IgD-negative memory B cell (primary cell): Measurements from ENCODE around the gene FBLN1. TPM values are rescaled to one million over a fixed set of nuclear protein-coding genes. Genes with fewer than 3 reads are reported as not detected.

ENCODE experiments used
- H3K27ac Mint-ChIP-seq, 3 donors: one replicate each; pipeline ENCODE4 v1.8.0; 2020 to 2022; ENCODE audit warnings: mild to moderate bottlenecking in 3 of 3, mixed read lengths in 3 of 3, moderate library complexity in 1 of 3
- H3K27me3 Mint-ChIP-seq: one replicate; pipeline ENCODE4 v1.8.0; 2021; ENCODE audit warnings: mixed read lengths
- H3K36me3 Mint-ChIP-seq: one replicate; pipeline ENCODE4 v1.8.0; 2020; ENCODE audit warnings: mild to moderate bottlenecking, mixed read lengths
- H3K4me1 Mint-ChIP-seq, 3 donors: one replicate each; pipeline ENCODE4 v1.8.0; 2020 to 2022; ENCODE audit warnings: mixed read lengths in 3 of 3, mild to moderate bottlenecking in 1 of 3
- H3K4me3 Mint-ChIP-seq, 4 donors: one replicate each; pipeline ENCODE4 v1.8.0; 2020 to 2022; ENCODE audit warnings: mild to moderate bottlenecking in 4 of 4, mixed read lengths in 4 of 4, moderate library complexity in 3 of 4
- H3K9me3 Mint-ChIP-seq, 3 donors: one replicate each; pipeline ENCODE4 v1.8.0; 2020 to 2021; ENCODE audit warnings: mixed read lengths in 3 of 3, mild to moderate bottlenecking in 1 of 3
- polyA plus RNA-seq: library from polyadenylated mRNA; unstranded; fragments of 300-500 nt; fragmentation: Illumina TruSeq; gene quantifications from one replicate; pipeline ENCODE4 v1.2.3, GENCODE V29; 2021

FBLN1 gene
- polyA plus RNA-seq, 1 donor from 2014 or later = not detected

DNA sequence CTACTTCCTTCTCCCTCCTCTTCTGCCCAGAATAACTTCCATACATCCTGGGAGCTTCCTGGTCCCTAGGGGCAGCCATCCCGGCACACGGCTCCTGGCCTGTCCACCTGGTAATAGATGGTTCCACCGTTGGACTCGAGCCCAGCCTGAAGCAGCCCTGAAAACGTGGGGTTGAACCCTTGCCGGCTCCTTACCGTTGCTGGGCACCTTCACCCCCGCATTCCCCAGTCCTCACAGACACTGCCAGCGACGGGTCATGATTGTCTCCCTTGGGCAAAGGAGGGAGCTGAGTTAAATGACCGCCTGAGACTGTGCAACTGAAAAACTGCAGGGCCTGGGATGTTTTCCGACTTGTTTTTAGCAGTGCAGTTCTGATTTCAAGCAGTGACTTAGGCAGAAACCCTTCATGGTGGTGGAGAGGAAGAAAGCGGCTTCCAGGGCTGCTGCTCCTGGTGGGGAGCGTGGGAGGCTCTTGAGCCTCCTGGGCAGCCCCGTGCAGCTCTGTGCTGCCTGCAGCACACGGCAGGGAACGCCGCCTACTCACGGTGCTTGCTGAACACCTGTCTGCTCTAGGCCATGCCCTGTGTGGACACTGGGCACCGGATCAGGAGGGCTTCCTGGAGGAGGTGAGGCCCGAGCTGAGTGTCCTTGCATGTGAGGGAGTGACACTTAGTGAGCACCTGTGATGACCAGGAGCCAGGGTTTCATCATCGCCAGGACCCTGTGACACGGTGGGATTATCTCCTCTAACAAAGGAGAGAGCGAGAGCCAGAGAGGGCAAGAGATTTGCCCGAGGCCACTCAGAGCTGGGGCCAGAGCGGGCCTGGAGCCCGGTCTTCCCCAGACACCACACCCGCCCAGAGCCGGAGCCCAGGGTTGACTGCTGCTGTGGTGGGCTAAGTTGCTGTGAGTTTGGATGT lies 77.4 kb downstream of the FBLN1 start:
- Mint-ChIP-seq H3K27ac (no peak overlapping the region), H3K27me3 (peaks cover 12% of the 10 kb centered on the region), H3K36me3 (peaks cover 2% of the 10 kb centered on the region), H3K4me1 (peaks cover 5 to 8% (median 8%) of the 10 kb centered on the region in 3 donors), H3K4me3 (no peak overlapping the region), H3K9me3 (peaks cover 3 to 11% (median 3%) of the 10 kb centered on the region in 3 donors)

DNA sequence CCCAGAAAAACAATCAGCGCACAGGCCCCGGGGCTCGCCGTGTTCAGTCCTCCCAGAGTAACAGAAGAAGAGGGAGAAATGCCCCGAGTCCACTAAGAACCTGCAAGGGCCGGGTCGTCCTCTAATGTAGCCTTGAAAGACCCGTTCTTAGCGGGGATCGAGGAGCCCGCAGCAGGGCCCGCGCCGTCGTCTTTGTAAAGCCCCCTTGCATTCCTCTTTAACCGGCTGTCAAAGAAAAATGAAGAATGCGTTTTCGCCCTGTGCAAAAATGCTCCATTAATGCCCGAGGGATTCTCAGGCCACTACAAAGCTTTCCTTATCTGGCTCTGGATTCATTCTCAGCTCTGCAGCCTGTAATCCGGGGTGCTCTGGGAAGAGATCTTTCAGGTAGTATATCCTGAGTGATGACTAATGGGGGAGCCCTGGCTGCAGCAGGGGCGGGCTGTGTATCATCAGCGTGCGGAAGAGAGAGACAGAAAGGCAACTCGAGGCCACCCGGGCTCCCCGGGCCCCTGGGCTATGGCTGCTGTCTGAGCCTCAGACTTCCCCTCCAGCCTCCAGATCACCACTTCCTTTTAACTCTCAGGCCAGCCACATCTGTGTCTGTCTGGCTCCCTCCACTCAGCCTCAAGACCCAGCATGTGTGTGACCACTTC lies 78.2 kb downstream of the FBLN1 start:
- Mint-ChIP-seq H3K4me3 (no peak overlapping the region), H3K27ac (no peak overlapping the region), H3K9me3 (peaks cover 3 to 11% (median 3%) of the 10 kb centered on the region in 3 donors), H3K4me1 (peaks cover 5 to 8% (median 8%) of the 10 kb centered on the region in 3 donors), H3K27me3 (peaks cover 7% of the 10 kb centered on the region), H3K36me3 (peaks cover 2% of the 10 kb centered on the region)

DNA sequence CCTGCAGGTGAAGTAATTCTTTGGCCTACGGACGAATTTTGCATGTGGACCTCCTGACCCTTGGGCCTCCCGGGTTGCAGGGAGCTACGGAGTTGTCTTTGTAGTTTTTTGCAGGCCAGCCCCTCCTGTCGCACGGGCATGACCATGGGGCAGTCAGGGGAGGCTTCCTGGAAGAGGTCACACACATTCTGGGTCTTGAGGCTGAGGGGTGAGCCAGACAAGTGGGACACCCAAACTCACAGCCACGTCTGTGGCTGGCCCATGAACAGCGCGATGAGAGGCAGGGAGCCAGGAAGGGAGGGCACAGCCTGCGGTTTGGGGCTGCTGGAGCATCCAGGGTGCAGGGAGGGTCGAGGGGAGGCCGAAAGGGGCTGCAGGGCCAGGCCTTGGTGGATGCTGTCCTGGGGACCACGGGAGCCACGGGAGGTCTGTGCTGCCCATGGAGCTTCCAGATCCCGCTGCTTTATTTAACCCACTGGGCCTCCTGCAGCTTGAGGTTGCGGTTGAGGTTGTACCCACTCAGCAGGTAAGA lies 78.9 kb downstream of the FBLN1 start:
- Mint-ChIP-seq H3K36me3 (peaks cover 2% of the 10 kb centered on the region), H3K4me3 (peak overlapping the region in 2 of 4 donors; percentile 27 to 75), H3K4me1 (peaks cover 5 to 8% (median 8%) of the 10 kb centered on the region in 3 donors), H3K9me3 (peaks cover 3 to 11% (median 3%) of the 10 kb centered on the region in 3 donors), H3K27ac (no peak overlapping the region), H3K27me3 (peaks cover 3% of the 10 kb centered on the region)

DNA sequence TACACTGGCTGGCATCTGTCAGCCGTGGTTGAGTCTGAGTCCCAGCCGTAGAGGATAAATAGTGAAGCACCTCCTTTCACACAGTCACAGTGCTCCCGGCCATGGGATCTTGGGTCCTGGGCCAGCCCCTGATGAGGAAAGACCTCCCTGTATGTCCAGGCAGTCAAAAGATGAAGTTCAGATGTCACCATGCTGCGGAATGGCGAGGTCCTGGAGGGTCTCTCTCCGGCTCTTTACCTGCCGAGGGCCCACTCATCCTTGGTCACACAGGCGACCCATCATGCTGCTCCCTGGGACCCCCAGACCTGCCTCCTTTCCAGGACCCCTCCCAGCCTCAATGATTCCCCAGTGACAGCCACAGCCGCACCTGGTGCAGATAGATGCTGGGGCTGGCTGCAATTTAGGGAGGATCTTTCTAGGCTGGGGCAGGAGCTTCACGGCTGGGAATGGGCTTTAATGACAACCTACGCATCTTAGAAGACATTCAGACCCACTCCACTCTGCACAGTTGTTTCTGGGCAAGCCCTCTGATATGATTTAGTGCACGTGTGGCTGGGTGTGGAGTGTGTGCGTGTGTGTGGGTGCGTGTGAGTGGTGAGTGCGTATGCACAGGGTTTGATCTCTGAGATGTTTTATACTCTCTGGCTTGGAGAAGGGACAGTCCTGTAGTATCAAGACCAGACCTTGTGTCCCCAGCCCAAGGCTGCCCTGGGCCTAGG lies 79.7 kb downstream of the FBLN1 start:
- H3K4me1 Mint-ChIP-seq = peaks cover 5 to 8% (median 8%) of the 10 kb centered on the region in 3 donors
- peaks cover under 1% of the 10 kb centered on the region for H3K27me3 Mint-ChIP-seq
- peak overlapping the region in 2 of 4 donors; percentile 72 to 79 for H3K4me3 Mint-ChIP-seq
- H3K27ac Mint-ChIP-seq = no peak overlapping the region
- H3K36me3 Mint-ChIP-seq = peaks cover 2% of the 10 kb centered on the region
- H3K9me3 Mint-ChIP-seq = peaks cover 3 to 11% (median 3%) of the 10 kb centered on the region in 3 donors

DNA sequence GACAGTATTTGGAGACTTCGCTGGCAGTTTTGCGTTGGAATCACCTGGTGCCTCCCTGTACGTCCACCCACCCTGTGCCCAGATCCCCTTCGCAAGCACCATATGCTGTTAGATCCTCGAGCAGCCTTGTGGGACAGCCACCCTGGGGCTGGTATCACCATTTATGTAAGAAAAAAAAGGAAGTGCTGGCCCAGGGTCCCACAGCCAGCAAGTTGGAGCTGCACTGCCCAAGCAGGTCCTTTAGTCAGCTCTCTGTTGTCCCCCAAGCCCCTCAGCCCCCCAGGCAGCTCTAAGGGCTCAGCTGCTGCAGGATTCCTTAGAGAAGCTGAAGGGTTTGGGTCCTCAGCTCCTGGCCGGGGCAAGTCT lies 80.3 kb downstream of the FBLN1 start:
- H3K27ac Mint-ChIP-seq = no peak overlapping the region
- peaks cover 4% of the 10 kb centered on the region for H3K27me3 Mint-ChIP-seq
- peak overlapping the region in 2 of 4 donors; percentile 72 to 79 for H3K4me3 Mint-ChIP-seq
- H3K4me1 Mint-ChIP-seq = peaks cover 5 to 8% (median 8%) of the 10 kb centered on the region in 3 donors
- peaks cover 2% of the 10 kb centered on the region for H3K36me3 Mint-ChIP-seq
- H3K9me3 Mint-ChIP-seq = peaks cover 3 to 11% (median 3%) of the 10 kb centered on the region in 3 donors

DNA sequence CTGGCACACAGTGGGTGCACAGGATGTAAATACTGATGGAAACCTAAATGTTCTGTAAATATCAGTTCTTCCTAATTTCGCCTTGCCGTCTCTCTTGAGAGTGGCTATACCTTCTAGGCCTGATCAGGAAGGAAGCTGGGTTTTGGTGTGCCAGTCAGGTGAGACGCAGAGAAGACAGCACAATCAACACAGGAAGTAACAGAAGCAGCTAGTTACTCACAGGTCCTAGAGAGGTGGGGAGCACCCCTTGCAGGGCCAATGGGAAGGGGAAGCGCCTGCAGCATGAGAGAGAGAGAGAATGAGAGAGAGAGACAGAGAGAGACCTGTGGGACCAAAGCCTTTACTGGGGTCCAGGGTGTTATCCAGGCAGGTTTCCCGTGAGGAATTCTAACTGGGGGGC lies 80.8 kb downstream of the FBLN1 start:
- Mint-ChIP-seq H3K4me1 (peaks cover 5 to 8% (median 8%) of the 10 kb centered on the region in 3 donors), H3K27ac (peak overlapping the region in 1 of 3 donors; percentile 67), H3K27me3 (peaks cover 4% of the 10 kb centered on the region), H3K9me3 (peaks cover 3 to 11% (median 3%) of the 10 kb centered on the region in 3 donors), H3K4me3 (peak overlapping the region in 1 of 4 donors; percentile 86), H3K36me3 (peaks cover 2% of the 10 kb centered on the region)

DNA sequence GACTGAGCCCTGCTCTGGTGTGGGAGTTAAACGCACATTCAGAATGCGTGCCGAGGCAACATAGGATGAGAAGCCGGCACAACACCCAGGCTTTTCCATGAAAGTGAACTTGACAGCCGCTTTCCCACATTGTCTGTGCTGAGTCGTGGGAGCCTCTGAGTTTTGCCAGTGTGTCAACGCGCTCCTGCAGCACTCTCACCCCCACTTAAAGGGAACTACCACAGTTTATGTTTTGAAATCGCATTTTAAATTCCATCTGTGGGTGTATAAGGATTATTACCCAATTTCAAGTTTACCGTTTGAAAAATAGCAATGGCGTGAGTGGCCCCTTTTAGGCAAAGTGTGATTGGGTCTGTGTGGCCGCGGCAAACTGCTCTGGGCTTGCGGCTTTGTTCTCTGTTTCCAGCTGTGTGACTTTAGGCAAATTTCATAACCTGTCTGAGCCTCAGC lies 81.5 kb downstream of the FBLN1 start:
- Mint-ChIP-seq H3K27ac (no peak overlapping the region), H3K9me3 (peaks cover 3 to 11% (median 3%) of the 10 kb centered on the region in 3 donors), H3K4me1 (peaks cover 5 to 8% (median 8%) of the 10 kb centered on the region in 3 donors), H3K36me3 (peaks cover 2% of the 10 kb centered on the region), H3K4me3 (no peak overlapping the region), H3K27me3 (peaks cover 4% of the 10 kb centered on the region)

DNA sequence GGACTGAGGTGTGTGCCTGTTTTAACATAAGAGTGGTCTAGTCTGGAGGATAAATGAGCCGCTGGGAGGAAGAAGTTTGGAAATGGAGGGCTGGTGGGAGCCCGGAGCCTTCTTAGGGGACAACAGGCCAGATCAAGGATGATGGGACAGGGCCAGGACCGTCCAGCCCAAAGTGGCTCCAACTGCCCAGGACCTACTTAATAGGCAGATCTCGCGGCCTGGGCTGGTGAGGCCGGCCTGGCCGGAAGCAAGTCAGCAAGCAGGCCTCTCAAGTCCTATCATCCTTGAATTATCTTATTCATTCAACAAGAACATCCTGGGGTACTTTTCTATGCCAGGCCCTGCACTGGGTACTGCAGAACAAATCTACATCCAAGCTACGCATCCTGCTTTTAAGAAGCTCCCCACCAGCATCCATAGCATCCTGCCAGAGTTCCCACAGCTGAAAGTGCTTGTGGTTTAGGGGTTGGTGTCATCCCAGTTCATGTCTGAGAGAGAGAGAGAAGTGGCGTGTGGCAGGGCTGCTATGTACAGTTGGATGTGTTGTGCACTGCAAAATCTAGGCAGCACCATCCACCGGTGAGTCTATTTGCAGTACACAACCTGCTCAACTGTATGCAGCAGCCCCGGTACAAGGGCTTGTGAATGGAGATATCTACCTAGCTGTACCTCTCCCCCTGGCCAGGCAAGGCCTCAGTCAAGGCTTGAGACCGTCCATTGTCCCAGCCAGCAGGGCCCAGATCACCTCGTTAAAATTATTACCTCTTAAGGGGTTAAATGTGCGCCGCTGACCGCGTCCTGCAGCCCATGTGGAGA lies 82.1 kb downstream of the FBLN1 start:
- peaks cover 5 to 8% (median 8%) of the 10 kb centered on the region in 3 donors for H3K4me1 Mint-ChIP-seq
- peaks cover 2% of the 10 kb centered on the region for H3K36me3 Mint-ChIP-seq
- peaks cover 4% of the 10 kb centered on the region for H3K27me3 Mint-ChIP-seq
- H3K27ac Mint-ChIP-seq = peak overlapping the region in 1 of 3 donors; percentile 55
- no peak overlapping the region for H3K4me3 Mint-ChIP-seq
- H3K9me3 Mint-ChIP-seq = peaks cover 3 to 11% (median 3%) of the 10 kb centered on the region in 3 donors

DNA sequence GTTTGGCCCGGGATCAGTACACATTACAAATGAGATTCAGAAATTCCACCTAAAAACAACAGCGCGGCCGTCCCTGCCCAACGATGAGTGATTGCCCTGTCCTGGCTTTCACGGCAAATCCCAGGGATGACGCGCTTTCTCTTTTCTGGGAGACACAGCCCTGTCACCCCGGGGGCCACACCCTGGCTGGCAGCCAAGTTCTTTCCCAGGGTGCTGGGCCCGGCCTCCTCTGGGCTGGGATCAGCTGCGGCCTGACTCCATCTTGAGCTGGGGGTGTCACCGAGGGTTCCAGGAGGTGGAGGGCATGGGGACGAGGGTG lies 82.7 kb downstream of the FBLN1 start:
- peaks cover 3 to 11% (median 3%) of the 10 kb centered on the region in 3 donors for H3K9me3 Mint-ChIP-seq
- H3K27ac Mint-ChIP-seq = no peak overlapping the region
- peaks cover 5 to 8% (median 8%) of the 10 kb centered on the region in 3 donors for H3K4me1 Mint-ChIP-seq

DNA sequence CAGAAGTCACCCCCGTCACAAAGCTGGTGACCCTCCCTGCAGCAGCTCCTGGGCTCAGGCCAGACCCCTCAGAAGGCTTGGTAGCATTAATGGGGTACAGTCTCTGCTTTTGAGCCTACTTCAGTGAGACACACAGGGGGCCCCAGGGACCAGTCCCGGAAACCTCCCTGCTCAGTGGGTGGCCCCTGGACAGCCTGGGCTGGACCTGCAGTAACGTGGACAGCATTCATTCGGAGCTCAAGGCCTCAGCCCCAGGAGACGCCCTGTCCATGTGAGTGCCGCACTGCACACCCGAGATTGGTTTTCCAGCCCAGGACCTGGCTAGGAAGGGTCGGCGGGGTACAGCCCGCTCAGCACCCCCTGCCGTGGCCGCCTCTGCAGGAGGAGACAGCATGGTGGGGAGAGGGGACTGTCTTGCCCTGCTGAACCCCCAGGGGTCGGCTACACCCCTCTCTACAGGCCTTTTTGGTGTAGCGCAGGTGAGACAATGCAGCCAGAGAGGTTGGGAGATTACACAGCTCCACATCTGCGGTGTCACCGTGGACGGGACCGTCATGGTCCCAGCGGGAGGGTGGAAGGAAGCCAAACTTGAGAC lies 83.4 kb downstream of the FBLN1 start:
- Mint-ChIP-seq H3K27ac (no peak overlapping the region), H3K9me3 (peaks cover 3 to 11% (median 3%) of the 10 kb centered on the region in 3 donors), H3K36me3 (peaks cover 2% of the 10 kb centered on the region)

More for the DNA sequence above, 82.7 kb downstream of the FBLN1 start:
- Mint-ChIP-seq H3K27me3 (peaks cover 4% of the 10 kb centered on the region), H3K4me3 (no peak overlapping the region), H3K36me3 (peaks cover 2% of the 10 kb centered on the region)

DNA sequence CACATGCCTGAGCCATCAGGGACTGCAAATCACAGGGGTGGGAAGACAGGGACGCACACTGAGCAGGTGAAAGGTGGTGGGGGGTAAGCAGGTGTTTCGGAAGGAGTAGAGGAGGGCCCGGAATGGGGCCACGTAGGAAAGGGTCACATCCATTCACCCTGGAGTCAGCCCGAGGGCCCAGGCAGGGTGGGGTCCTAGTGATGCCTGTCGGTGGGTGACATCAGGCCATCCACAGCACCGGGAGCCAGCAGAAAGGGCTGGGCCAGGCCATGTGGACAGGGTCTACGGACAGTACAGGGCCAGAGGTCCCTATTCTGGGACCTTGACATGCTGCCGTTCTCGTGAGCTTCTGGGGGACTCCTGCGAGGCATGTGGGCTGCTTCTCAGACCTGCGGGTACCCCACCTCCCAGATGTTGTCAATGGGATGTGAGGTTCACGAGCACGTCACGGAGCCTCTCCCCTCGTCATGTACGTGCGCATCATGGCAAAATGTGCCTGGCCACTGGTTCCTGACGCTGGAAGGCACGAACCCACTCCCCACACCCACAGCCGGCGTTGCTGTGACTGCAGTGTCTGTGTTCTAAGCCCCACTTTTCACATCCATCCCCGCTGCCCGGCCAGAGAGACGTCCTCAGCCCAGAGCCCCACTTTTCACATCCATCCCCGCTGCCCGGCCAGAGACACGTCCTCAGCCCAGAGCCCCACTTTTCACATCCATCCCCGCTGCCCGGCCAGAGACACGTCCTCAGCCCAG lies 84.1 kb downstream of the FBLN1 start:
- Mint-ChIP-seq H3K36me3 (no peaks in the 10 kb centered on the region), H3K4me3 (peak overlapping the region in 1 of 4 donors; percentile 12), H3K4me1 (peaks cover 5 to 8% (median 8%) of the 10 kb centered on the region in 3 donors), H3K9me3 (peaks cover 3 to 11% (median 3%) of the 10 kb centered on the region in 3 donors), H3K27me3 (peaks cover 5% of the 10 kb centered on the region), H3K27ac (no peak overlapping the region)

More for the DNA sequence above, 83.4 kb downstream of the FBLN1 start:
- H3K4me1 Mint-ChIP-seq = peaks cover 5 to 8% (median 8%) of the 10 kb centered on the region in 3 donors
- no peak overlapping the region for H3K4me3 Mint-ChIP-seq
- peaks cover 5% of the 10 kb centered on the region for H3K27me3 Mint-ChIP-seq

DNA sequence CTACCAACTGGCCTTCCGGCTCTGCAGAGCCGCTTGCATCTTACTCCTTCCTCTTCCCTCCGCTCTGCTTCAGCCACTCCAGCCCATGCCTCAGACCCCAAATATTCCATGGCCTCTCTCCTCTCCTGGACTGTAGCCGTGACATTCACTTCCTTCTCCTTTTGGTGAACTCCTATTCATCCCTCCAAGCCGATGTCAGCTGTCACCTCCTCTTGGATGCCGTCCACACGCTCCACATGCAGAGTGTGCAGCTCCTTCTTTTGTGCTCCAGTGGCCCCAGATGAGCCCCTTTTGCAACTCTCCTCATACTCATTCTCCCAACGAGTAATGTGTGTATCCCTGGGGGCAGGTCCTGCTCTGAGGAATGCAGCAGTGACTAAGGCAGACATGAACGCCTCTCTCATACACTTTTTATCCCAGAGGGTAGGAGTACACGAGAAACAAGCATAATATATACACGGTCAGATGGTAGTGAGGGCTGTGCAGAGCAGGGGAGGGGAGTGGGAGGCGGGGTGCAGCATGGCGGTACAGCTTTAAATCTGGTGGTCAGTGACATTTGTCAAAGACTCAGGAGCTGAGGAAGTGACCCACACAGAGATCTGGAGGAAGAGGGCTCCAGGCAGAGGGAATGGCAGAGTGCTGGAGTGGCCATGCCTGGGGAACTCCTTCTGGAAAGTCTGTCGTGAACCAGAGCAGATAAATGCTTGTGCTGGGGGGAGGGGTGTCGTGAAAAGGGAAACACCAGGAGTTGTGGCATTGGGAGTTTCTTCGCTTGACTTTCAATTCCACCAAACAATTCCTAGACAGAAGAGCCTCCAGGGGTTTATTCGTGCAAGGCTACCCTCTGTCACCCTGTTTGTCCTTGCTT lies 85.2 kb downstream of the FBLN1 start:
- H3K27ac Mint-ChIP-seq = no peak overlapping the region
- H3K4me3 Mint-ChIP-seq = no peak overlapping the region
- peaks cover 7% of the 10 kb centered on the region for H3K27me3 Mint-ChIP-seq
- H3K9me3 Mint-ChIP-seq = peaks cover 1 to 5% (median 3%) of the 10 kb centered on the region in 3 donors
- H3K36me3 Mint-ChIP-seq = no peaks in the 10 kb centered on the region
- peaks cover 4 to 6% (median 5%) of the 10 kb centered on the region in 3 donors for H3K4me1 Mint-ChIP-seq
